Measurements from ENCODE around the gene PREP.

Gene PREP

DNA sequence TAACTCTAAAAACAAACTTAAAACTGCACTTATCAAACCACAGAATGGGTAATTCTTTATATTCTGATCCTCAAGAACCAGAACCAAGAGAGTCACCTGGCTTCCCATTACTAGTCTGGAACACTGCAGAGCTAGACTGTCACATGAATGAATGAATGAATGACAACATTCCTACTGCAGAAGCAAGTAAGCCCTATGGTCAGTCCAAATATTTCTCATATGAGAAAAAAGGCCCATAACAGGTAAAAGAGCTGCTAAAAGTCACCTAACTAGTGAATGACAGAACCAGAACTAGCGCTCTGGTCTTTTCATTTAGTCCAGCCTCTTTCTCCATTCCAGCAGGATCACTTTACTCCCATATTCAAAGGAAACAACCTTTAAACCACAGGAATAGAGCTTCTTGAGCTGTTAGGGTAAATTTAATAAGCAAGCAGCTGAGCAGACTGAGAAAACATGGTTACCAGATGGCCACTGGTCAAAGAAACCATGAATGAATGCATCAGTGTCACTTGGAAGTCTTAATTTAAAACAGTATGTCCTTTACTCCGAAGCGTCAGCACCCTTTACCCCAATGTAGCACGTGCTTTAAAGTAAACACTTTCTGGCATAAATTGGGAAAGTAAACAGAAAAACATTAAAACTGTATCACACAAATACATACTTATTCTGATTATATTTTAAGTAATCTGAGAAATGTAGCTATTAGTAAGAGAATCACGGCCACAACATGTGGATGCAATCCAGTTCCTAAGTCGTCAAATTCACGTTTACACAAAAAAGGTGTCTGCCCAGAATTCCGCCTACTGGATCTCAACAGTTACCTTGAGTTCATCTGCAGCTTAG is 1.4 kb downstream of the PREP start:
- Mint-ChIP-seq H3K4me1 (peaks cover 40% of the 10 kb centered on the region), H3K27me3 (ENCODE audit: low read depth) (no peaks in the 10 kb centered on the region), H3K9me3 (no peaks in the 10 kb centered on the region), H3K4me3 (peak overlapping the region; percentile 93 to 98 (median 97)), H3K36me3 (ENCODE audit: low read depth) (peaks cover 1% of the 10 kb centered on the region), H3K27ac (peak overlapping the region; percentile 14 to 89 (median 66))
- TF ChIP-seq, protein P1, sequence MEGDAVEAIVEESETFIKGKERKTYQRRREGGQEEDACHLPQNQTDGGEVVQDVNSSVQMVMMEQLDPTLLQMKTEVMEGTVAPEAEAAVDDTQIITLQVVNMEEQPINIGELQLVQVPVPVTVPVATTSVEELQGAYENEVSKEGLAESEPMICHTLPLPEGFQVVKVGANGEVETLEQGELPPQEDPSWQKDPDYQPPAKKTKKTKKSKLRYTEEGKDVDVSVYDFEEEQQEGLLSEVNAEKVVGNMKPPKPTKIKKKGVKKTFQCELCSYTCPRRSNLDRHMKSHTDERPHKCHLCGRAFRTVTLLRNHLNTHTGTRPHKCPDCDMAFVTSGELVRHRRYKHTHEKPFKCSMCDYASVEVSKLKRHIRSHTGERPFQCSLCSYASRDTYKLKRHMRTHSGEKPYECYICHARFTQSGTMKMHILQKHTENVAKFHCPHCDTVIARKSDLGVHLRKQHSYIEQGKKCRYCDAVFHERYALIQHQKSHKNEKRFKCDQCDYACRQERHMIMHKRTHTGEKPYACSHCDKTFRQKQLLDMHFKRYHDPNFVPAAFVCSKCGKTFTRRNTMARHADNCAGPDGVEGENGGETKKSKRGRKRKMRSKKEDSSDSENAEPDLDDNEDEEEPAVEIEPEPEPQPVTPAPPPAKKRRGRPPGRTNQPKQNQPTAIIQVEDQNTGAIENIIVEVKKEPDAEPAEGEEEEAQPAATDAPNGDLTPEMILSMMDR (IDR thresholded peaks at IDR 0.05; ENCODE audit: unreplicated experiment in 3 of 3), result no peak

DNA sequence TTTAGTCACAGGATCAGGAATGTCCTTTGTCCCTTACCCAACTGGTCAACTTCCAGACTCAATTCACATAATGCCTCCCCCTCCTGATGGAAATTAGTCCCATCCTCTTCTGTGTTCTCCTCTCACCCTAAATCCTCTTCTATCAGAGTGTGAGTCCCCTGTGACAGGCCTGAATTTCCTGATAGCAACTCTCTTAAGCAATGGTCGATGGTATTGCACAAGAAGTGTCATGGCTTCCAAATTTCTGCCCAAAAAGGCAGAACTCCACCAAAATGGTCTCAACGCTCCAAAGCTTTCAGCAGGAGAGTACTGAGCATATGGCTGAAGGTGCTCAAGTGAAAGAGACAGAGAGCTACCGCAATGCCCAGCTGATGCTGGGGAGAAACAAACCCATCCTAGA is 2.4 kb downstream of the PREP start:
- peak overlapping the region; percentile 34 to 97 (median 93) for H3K4me3 Mint-ChIP-seq
- H3K9me3 Mint-ChIP-seq, result no peaks in the 10 kb centered on the region
- no peaks in the 10 kb centered on the region for H3K27me3 Mint-ChIP-seq (ENCODE audit: low read depth)
- TF ChIP-seq, protein P1 (IDR thresholded peaks at IDR 0.05; ENCODE audit: unreplicated experiment in 3 of 3), result no peak
- peaks cover 10% of the 10 kb centered on the region for H3K36me3 Mint-ChIP-seq (ENCODE audit: low read depth)
- H3K27ac Mint-ChIP-seq, result no peak overlapping the region
- peaks cover 40% of the 10 kb centered on the region for H3K4me1 Mint-ChIP-seq

DNA sequence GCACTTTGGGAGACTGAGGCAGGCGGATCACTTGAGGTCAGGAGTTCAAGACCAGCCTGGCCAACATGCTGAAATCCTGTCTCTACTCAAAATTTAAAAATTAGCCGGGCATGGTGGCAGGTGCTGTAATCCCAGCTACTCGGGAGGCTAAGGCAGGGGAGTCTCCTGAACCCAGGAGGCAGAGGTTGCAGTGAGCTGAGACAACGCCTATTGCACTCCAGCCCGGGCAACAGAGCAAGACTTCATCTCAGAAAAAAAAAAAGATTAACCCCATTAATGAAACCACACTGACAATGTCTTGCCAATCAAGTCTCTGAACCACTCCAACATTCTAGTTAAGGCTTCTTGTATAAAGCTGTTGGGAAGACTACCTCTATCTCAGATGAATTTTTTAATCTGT is 4.0 kb downstream of the PREP start:
- TF ChIP-seq, protein P1 (IDR thresholded peaks at IDR 0.05; ENCODE audit: unreplicated experiment in 3 of 3), result no peak
- Mint-ChIP-seq H3K4me1 (peaks cover 36% of the 10 kb centered on the region), H3K27me3 (ENCODE audit: low read depth) (no peaks in the 10 kb centered on the region), H3K36me3 (ENCODE audit: low read depth) (peaks cover 18% of the 10 kb centered on the region), H3K27ac (no peak overlapping the region), H3K9me3 (no peaks in the 10 kb centered on the region), H3K4me3 (peak overlapping the region in 1 of 3 experiments; percentile 71)

DNA sequence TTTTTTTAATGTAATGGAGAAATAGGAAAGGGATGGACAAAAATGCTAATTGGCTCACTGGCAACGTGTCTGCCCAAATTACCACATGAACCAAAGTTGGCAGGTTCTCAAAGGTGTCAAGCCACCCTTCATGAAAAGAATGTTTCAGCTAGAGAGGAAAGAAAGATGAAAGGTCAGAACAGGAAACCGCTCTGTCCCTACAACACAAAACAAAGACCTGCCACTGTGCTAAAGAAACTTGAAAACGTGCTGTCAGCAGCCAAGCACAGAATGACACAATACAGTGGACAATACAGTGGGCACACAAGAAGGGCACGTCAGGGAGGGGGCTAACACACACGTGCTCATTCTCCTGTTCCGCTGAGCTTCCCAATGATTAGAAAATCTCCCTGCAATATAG is 4.9 kb downstream of the PREP start:
- TF ChIP-seq, protein P1 (IDR thresholded peaks at IDR 0.05; ENCODE audit: unreplicated experiment in 3 of 3), result no peak
- Mint-ChIP-seq H3K36me3 (ENCODE audit: low read depth) (peaks cover 18% of the 10 kb centered on the region), H3K4me1 (peaks cover 31% of the 10 kb centered on the region), H3K9me3 (no peaks in the 10 kb centered on the region), H3K27ac (no peak overlapping the region), H3K4me3 (no peak overlapping the region), H3K27me3 (ENCODE audit: low read depth) (no peaks in the 10 kb centered on the region)

DNA sequence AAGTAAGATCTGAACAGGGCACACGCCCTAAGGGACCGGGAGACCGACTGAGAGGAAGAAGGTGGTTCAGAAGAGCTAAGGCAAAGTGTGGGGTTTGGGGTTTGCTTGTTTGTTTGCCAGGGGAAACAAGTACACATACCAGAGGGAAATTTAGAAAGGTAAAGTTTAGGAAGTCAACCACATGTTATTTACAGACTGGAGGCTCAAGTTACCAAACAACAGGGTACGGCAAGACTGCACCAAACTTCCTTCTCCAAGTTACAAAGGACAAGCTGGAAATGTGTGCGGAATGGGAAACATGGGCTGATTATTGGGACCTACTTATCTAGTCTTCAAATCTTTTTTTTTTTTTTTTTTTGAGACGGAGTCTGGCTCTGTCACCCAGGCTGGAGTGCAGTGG is 11.2 kb downstream of the PREP start:
- Mint-ChIP-seq H3K4me1 (no peaks in the 10 kb centered on the region), H3K27me3 (ENCODE audit: low read depth) (no peaks in the 10 kb centered on the region), H3K9me3 (no peaks in the 10 kb centered on the region), H3K36me3 (ENCODE audit: low read depth) (peaks cover 46% of the 10 kb centered on the region), H3K27ac (no peak overlapping the region), H3K4me3 (no peak overlapping the region)
- TF ChIP-seq, protein P1 (IDR thresholded peaks at IDR 0.05; ENCODE audit: unreplicated experiment in 3 of 3), result no peak

DNA sequence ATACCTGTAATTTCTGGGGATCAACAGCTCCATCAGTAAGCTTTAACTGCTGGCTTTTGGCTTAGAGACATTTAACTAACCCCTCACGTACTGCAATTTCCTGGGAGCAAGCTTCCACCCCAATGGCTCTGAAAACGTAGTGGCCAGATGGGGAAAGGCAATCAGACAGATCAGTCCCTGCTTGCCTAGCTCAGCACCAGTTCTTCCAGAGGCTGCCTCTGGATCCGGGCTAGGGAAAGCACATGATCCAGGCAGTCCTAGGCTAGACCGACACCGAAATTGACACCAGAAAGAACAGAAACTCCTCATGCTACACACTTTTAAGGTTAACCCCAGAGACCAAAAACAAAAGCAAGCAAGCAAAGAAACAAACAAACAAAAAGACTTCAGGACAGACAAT is 13.3 kb downstream of the PREP start:
- H3K36me3 Mint-ChIP-seq (ENCODE audit: low read depth), result peaks cover 40% of the 10 kb centered on the region
- no peaks in the 10 kb centered on the region for H3K4me1 Mint-ChIP-seq
- H3K9me3 Mint-ChIP-seq, result no peaks in the 10 kb centered on the region
- no peak overlapping the region for H3K4me3 Mint-ChIP-seq
- no peak overlapping the region for H3K27ac Mint-ChIP-seq
- TF ChIP-seq, protein P1 (IDR thresholded peaks at IDR 0.05; ENCODE audit: unreplicated experiment in 3 of 3), result no peak
- H3K27me3 Mint-ChIP-seq (ENCODE audit: low read depth), result no peaks in the 10 kb centered on the region
